Stomach (tissue), 4 donors: ENCODE measurements around the gene MEF2A.

Source experiments
- EP300 ChIP-seq: sonication (generic); formaldehyde crosslinking; IDR thresholded peaks from one replicate; pipeline ENCODE4 v1.6.1; 2017; ENCODE audit warnings: antibody characterized with exemption
- POLR2A ChIP-seq, 4 donors: fragments of 450-650 bp; IDR thresholded peaks; one replicate each; pipeline ENCODE4 v1.6.1; 2016; ENCODE audit warnings: antibody characterized with exemption in 4 of 4, control low read depth in 2 of 4, mild to moderate bottlenecking in 1 of 4, moderate library complexity in 1 of 4
- POLR2AphosphoS5 ChIP-seq, 3 donors: sonication (generic); formaldehyde crosslinking; IDR thresholded peaks; one replicate each; pipeline ENCODE4 v1.6.1; 2016; ENCODE audit warnings: antibody characterized with exemption in 3 of 3
- TF ChIP-seq, protein P1 (sequence below), 7 experiments: fragments of 450-650 bp in 4 of 7; fragments of 200-600 bp in 3 of 7; sonication (generic) in 3 of 7; IDR thresholded peaks; one replicate each; pipeline ENCODE4 v1.5.1; 2016 to 2019; ENCODE audit warnings: antibody characterized with exemption in 7 of 7, control low read depth in 2 of 7, mild to moderate bottlenecking in 1 of 7

DNA sequence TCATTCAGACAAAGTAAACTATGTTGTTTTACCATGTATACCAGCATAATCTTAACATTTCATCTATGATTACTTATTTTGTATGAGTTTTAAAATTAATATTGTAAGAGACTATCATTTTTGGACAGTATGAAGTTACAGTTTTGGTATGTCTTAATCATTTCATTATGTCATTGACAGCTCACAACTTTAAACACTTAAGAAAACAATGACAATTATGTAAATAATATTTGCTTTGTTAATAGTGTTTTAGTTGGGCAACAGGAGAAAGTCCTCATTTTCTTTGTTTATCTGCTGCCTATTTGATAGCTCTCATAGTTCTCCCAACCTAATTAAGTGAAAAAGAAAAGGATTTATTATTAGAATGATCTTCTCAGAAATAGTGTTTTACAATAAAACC is 80.2 kb downstream of the MEF2A start:
- TF ChIP-seq POLR2AphosphoS5 (IDR thresholded peaks at IDR 0.05): no peak
- TF ChIP-seq, protein P1, sequence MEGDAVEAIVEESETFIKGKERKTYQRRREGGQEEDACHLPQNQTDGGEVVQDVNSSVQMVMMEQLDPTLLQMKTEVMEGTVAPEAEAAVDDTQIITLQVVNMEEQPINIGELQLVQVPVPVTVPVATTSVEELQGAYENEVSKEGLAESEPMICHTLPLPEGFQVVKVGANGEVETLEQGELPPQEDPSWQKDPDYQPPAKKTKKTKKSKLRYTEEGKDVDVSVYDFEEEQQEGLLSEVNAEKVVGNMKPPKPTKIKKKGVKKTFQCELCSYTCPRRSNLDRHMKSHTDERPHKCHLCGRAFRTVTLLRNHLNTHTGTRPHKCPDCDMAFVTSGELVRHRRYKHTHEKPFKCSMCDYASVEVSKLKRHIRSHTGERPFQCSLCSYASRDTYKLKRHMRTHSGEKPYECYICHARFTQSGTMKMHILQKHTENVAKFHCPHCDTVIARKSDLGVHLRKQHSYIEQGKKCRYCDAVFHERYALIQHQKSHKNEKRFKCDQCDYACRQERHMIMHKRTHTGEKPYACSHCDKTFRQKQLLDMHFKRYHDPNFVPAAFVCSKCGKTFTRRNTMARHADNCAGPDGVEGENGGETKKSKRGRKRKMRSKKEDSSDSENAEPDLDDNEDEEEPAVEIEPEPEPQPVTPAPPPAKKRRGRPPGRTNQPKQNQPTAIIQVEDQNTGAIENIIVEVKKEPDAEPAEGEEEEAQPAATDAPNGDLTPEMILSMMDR (IDR thresholded peaks at IDR 0.05): no peak
- no peak for TF ChIP-seq EP300
- TF ChIP-seq POLR2A (IDR thresholded peaks at IDR 0.05): no peak
